GM18867 (cell line): ENCODE data around the gene CLEC4G.
"Not testable (repeated sequence)": the region's sequence is repeated elsewhere in the genome, so short reads cannot be mapped to it uniquely, and the experiment has no call there.

Source experiments
- ATAC-seq: cut with Tn5 transposase; IDR thresholded peaks from one replicate; pipeline ENCODE4 v1.9.1; 2021; ENCODE audit warnings: mild to moderate bottlenecking, moderate library complexity; ENCODE audit not compliant: unreplicated experiment

CLEC4G gene

GRCh38 chr19:7746903-7747884, 15.3 kb upstream of the CLEC4G start, which contains the start of gene CD209:
CD209 (minus strand) TSS chr19:7747534; CDS start chr19:7747511, 23 bp downstream.
- ATAC-seq = no peak

- not testable (repeated sequence) for ATAC-seq
Measured at GRCh38 chr19:7746306-7746705, 14.4 kb upstream of the CLEC4G start.

- ATAC-seq = no peak
Measured at GRCh38 chr19:7744871-7745650, 13.2 kb upstream of the CLEC4G start.

GRCh38 chr19:7744199-7744786, 12.4 kb upstream of the CLEC4G start:
- no peak for ATAC-seq

- no peak for ATAC-seq
Measured at GRCh38 chr19:7743425-7743841, 11.5 kb upstream of the CLEC4G start.

- ATAC-seq = no peak
Measured at GRCh38 chr19:7742991-7743390, 11.1 kb upstream of the CLEC4G start.

GRCh38 chr19:7742575-7742974, 10.7 kb upstream of the CLEC4G start:
- no peak for ATAC-seq

- no peak for ATAC-seq
Measured at GRCh38 chr19:7740682-7741054, 8.8 kb upstream of the CLEC4G start.

- ATAC-seq = no peak
Measured at GRCh38 chr19:7739801-7740681, 8.1 kb upstream of the CLEC4G start.

- no peak for ATAC-seq
Measured at GRCh38 chr19:7739211-7739755, 7.4 kb upstream of the CLEC4G start.

- ATAC-seq = no peak
Measured at GRCh38 chr19:7738023-7738422, 6.1 kb upstream of the CLEC4G start.

- no peak for ATAC-seq
Measured at GRCh38 chr19:7737215-7737614, 5.3 kb upstream of the CLEC4G start.

- no peak for ATAC-seq
Measured at GRCh38 chr19:7736148-7736547, 4.2 kb upstream of the CLEC4G start.

- no peak for ATAC-seq
Measured at GRCh38 chr19:7734220-7735203, 2.6 kb upstream of the CLEC4G start.

- ATAC-seq = no peak
Measured at GRCh38 chr19:7733376-7733775, 1.5 kb upstream of the CLEC4G start.

GRCh38 chr19:7731615-7732014, 295 bp downstream of the CLEC4G start:
- no peak for ATAC-seq

- no peak for ATAC-seq
Measured at GRCh38 chr19:7731218-7731595, 703 bp downstream of the CLEC4G start.

GRCh38 chr19:7730286-7731217, 1.4 kb downstream of the CLEC4G start:
- ATAC-seq = no peak
